GM23338 (cell line): Measurements from ENCODE around the gene PLAAT2. TPM values are rescaled to one million over a fixed set of nuclear protein-coding genes. Genes with fewer than 3 reads are reported as not detected.
A peak's percentile ranks its signal among the peaks of the same experiment; 100 is the strongest.

ENCODE experiments used
- ATAC-seq: fragments of 200-7000 bp; cut with Tn5 transposase; 3 replicates; pipeline ENCODE4 v1.9.1; 2020
- DNase-seq: peaks from one replicate; pipeline ENCODE4 v3.0.0-alpha.2; 2015; ENCODE audit warnings: low spot score
- H2AFZ ChIP-seq: fragments of 200-600 bp; sonication (generic); 2 replicates; pipeline ENCODE4 v1.8.0; 2016; ENCODE audit warnings: antibody characterized with exemption, mild to moderate bottlenecking, moderate library complexity
- H3F3A ChIP-seq: fragments of 200-600 bp; sonication (generic); replicated peaks from 2 replicates; pipeline ENCODE4 v1.8.0; 2017; ENCODE audit warnings: antibody characterized with exemption, mixed run types, low read depth
- H3K27ac ChIP-seq: fragments of 200-600 bp; sonication (generic); 2 replicates; pipeline ENCODE4 v1.6.1; 2016; ENCODE audit warnings: low read depth
- H3K27me3 ChIP-seq: fragments of 200-600 bp; sonication (generic); 2 replicates; pipeline ENCODE4 v1.8.0; 2016; ENCODE audit warnings: mild to moderate bottlenecking, mixed run types, moderate library complexity; ENCODE audit not compliant: insufficient read depth
- H3K36me3 ChIP-seq: fragments of 200-600 bp; sonication (generic); 2 replicates; pipeline ENCODE4 v1.8.0; 2016; ENCODE audit warnings: mild to moderate bottlenecking; ENCODE audit not compliant: insufficient read depth
- H3K4me1 ChIP-seq: fragments of 200-600 bp; sonication (generic); 2 replicates; pipeline ENCODE4 v1.8.0; 2016; ENCODE audit warnings: mild to moderate bottlenecking, moderate library complexity; ENCODE audit not compliant: insufficient read depth
- H3K4me2 ChIP-seq: fragments of 200-600 bp; sonication (generic); 2 replicates; pipeline ENCODE4 v1.7.1; 2017; ENCODE audit warnings: mixed run types
- H3K4me3 ChIP-seq: fragments of 200-600 bp; sonication (generic); 2 replicates; pipeline ENCODE4 v1.6.1; 2016; ENCODE audit warnings: mixed run types
- H3K79me2 ChIP-seq: fragments of 200-600 bp; sonication (generic); replicated peaks from 2 replicates; pipeline ENCODE4 v1.8.0; 2017; ENCODE audit warnings: mild to moderate bottlenecking; ENCODE audit not compliant: insufficient read depth
- H3K9me2 ChIP-seq: fragments of 200-600 bp; sonication (generic); 2 replicates; pipeline ENCODE4 v1.8.0; 2017; ENCODE audit not compliant: insufficient read depth
- H4K20me1 ChIP-seq: fragments of 200-600 bp; sonication (generic); replicated peaks from 2 replicates; pipeline ENCODE4 v1.8.0; 2017; ENCODE audit warnings: mild to moderate bottlenecking; ENCODE audit not compliant: insufficient read depth
- H3K27ac Mint-ChIP-seq: 2 replicates; pipeline ENCODE4 v1.8.0; 2020; ENCODE audit warnings: inconsistent platforms, mild to moderate bottlenecking, moderate library complexity, mixed read lengths
- H3K27me3 Mint-ChIP-seq: 3 replicates; pipeline ENCODE4 v1.8.0; 2022; ENCODE audit warnings: low read depth, mild to moderate bottlenecking, moderate library complexity, mixed read lengths, inconsistent platforms; ENCODE audit not compliant: insufficient read depth, poor library complexity
- H3K36me3 Mint-ChIP-seq: 3 replicates; pipeline ENCODE4 v1.8.0; 2021; ENCODE audit warnings: low read depth, mild to moderate bottlenecking, inconsistent platforms, moderate library complexity, mixed read lengths
- H3K4me1 Mint-ChIP-seq: 3 replicates; pipeline ENCODE4 v1.8.0; 2020; ENCODE audit warnings: mild to moderate bottlenecking, inconsistent platforms, mixed read lengths
- H3K4me3 Mint-ChIP-seq: 3 replicates; pipeline ENCODE4 v1.8.0; 2021; ENCODE audit warnings: moderate library complexity, mild to moderate bottlenecking, inconsistent platforms, mixed read lengths
- H3K9me3 Mint-ChIP-seq: 3 replicates; pipeline ENCODE4 v1.8.0; 2020; ENCODE audit warnings: moderate library complexity, mild to moderate bottlenecking, inconsistent platforms, mixed read lengths
- CREB1 ChIP-seq: fragments of 250-450 bp; sonication (Bioruptor Pico); IDR thresholded peaks from 2 replicates; pipeline ENCODE4 v1.5.0; 2020; ENCODE audit warnings: low read depth, mild to moderate bottlenecking, moderate library complexity
- CTCF ChIP-seq, 2 experiments: fragments of 200-600 bp in 1 of 2; sonication (generic) in 1 of 2; conservative IDR thresholded peaks; 2 replicates each; pipeline versions ENCODE4 v1.5.1 to v1.6.1; 2016 to 2017; ENCODE audit warnings: antibody characterized with exemption in 2 of 2, low read depth in 2 of 2, mild to moderate bottlenecking in 2 of 2, moderate library complexity in 1 of 2
- ETS1 ChIP-seq: IDR thresholded peaks from 2 replicates; pipeline ENCODE4 v1.6.1; 2016; ENCODE audit warnings: antibody characterized with exemption
- EZH2 ChIP-seq: fragments of 200-600 bp; sonication (generic); IDR thresholded peaks from one replicate; pipeline ENCODE4 v1.8.0; 2017; ENCODE audit warnings: antibody characterized with exemption, mild to moderate bottlenecking, low read depth; ENCODE audit not compliant: unreplicated experiment
- EZH2phosphoT487 ChIP-seq: fragments of 200-600 bp; sonication (generic); IDR thresholded peaks from one replicate; pipeline ENCODE4 v1.8.1; 2018; ENCODE audit warnings: antibody characterized with exemption; ENCODE audit not compliant: unreplicated experiment
- JUNB ChIP-seq: IDR thresholded peaks from one replicate; pipeline ENCODE4 v1.6.1; 2016; ENCODE audit warnings: antibody characterized with exemption; ENCODE audit not compliant: unreplicated experiment
- NANOG ChIP-seq: IDR thresholded peaks from 2 replicates; pipeline ENCODE4 v1.6.1; 2016; ENCODE audit warnings: antibody characterized with exemption, borderline replicate concordance
- POLR2AphosphoS5 ChIP-seq: IDR thresholded peaks from 2 replicates; pipeline ENCODE4 v1.6.1; 2016; ENCODE audit warnings: antibody characterized with exemption, low read depth
- STAT1 ChIP-seq: IDR thresholded peaks from one replicate; pipeline ENCODE4 v1.6.1; 2016; ENCODE audit warnings: antibody characterized with exemption; ENCODE audit not compliant: unreplicated experiment
- ZNF114 ChIP-seq: fragments of 250-450 bp; sonication (Bioruptor Pico); IDR thresholded peaks from 2 replicates; pipeline ENCODE4 v1.5.0; 2020; ENCODE audit warnings: mild to moderate bottlenecking, moderate library complexity
- ZNF331 ChIP-seq: fragments of 250-450 bp; sonication (Bioruptor Pico); IDR thresholded peaks from 2 replicates; pipeline ENCODE4 v1.5.0; 2020; ENCODE audit warnings: low read depth, mild to moderate bottlenecking, moderate library complexity
- ZNF462 ChIP-seq: fragments of 250-450 bp; sonication (Bioruptor Pico); IDR thresholded peaks from 2 replicates; pipeline ENCODE4 v1.5.0; 2020; ENCODE audit warnings: mild to moderate bottlenecking, moderate library complexity
- polyA plus RNA-seq: library from polyadenylated mRNA; unstranded; fragments of >200 nt; fragmentation: Nextera tagmentation; extraction: Ambion mirVana; gene quantifications from 2 replicates; pipeline ENCODE4 v1.2.1, GENCODE V29; 2016
- total RNA-seq: library from RNA; depleted of rRNA; stranded (reverse); fragments of >200 nt; shearing (Covaris generic); gene quantifications from 2 replicates; pipeline ENCODE4 v1.2.3, GENCODE V29; 2014

Gene PLAAT2
- total and polyA plus RNA-seq, 2 experiments from 2014 or later: 0.66 to 0.78 TPM

GRCh38 chr11:63504933-63505586 is 58.1 kb downstream of the PLAAT2 start (continued):
- no peak for TF ChIP-seq ZNF462
- no peak for TF ChIP-seq JUNB

GRCh38 chr11:63504054-63504453 is 59.1 kb downstream of the PLAAT2 start:
- Histone ChIP-seq H3K79me2 (no peaks in the 10 kb centered on the region), H3K4me1 (peaks cover 26% of the 10 kb centered on the region), H2AFZ (no peak overlapping the region), H3K4me2 (peak overlapping the region; percentile 54), H3K4me3 (0 out of 2 replicates have a peak overlapping the region, but pooled peaks have one; percentile 1), H3K27me3 (no peaks in the 10 kb centered on the region), H4K20me1 (no peaks in the 10 kb centered on the region), H3K9me2 (peaks cover 9% of the 10 kb centered on the region; the same call in 1 of the 2 replicates), H3F3A (no peaks in the 10 kb centered on the region; the same call in 1 of the 2 replicates), H3K27ac (no peak overlapping the region), H3K36me3 (0 out of 2 replicates have a peak, but pooled peaks cover 8% of the 10 kb centered on the region)
- H3K4me3 Mint-ChIP-seq: no peak overlapping the region
- H3K36me3 Mint-ChIP-seq: peaks cover 39% of the 10 kb centered on the region
- no peak overlapping the region for H3K27ac Mint-ChIP-seq
- peaks cover 9% of the 10 kb centered on the region for H3K27me3 Mint-ChIP-seq
- ATAC-seq (peak; percentile 14; the same call in 1 of the 3 replicates), DNase-seq (peak; percentile 30)
- peaks cover 40% of the 10 kb centered on the region for H3K9me3 Mint-ChIP-seq
- peaks cover 43% of the 10 kb centered on the region for H3K4me1 Mint-ChIP-seq
- TF ChIP-seq CREB1 (CRISPR knock-in tag) (no peak), EZH2phosphoT487 (no peak), ZNF114 (no peak), POLR2AphosphoS5 (no peak), ETS1 (no peak), STAT1 (no peak), JUNB (no peak), NANOG (0 out of 2 replicates have a peak, but pooled peaks have one; percentile 1), EZH2 (no peak), ZNF331 (no peak), CTCF (conservative IDR thresholded peaks at IDR 0.05; ENCODE audit: low read depth in 2 of 2) (no peak)
